Stomach (tissue), 9 donors: ENCODE data around the gene SLAMF7. TPM values are rescaled to one million over a fixed set of nuclear protein-coding genes. Genes with fewer than 3 reads are reported as not detected.

Source experiments
- DNase-seq, 2 donors: peaks; one replicate each; pipeline versions ENCODE4 v3.0.0 to v3.0.0-alpha.2; 2013 to 2019
- H3K27ac ChIP-seq, 5 donors: fragments of 200-600 bp in 4 of 5; sonication (generic) in 4 of 5; one replicate each; pipeline ENCODE4 v1.5.1; 2013 to 2019; ENCODE audit warnings: mild to moderate bottlenecking in 1 of 5, moderate library complexity in 1 of 5
- H3K27me3 ChIP-seq, 3 donors: fragments of 200-600 bp; sonication (generic); one replicate each; pipeline ENCODE4 v1.5.1; 2017 to 2019; ENCODE audit warnings: mixed run types in 1 of 3
- H3K36me3 ChIP-seq, 4 donors: fragments of 200-600 bp; sonication (generic); 1 replicate in 3 of 4; 2 replicates in 1 of 4; pipeline ENCODE4 v1.5.1; 2016 to 2019
- H3K4me1 ChIP-seq, 4 donors: fragments of 200-600 bp; sonication (generic); one replicate each; pipeline ENCODE4 v1.5.1; 2016 to 2019
- H3K4me3 ChIP-seq, 4 donors: fragments of 200-600 bp; sonication (generic) in 3 of 4; one replicate each; pipeline ENCODE4 v1.5.1; 2016 to 2019; ENCODE audit warnings: mild to moderate bottlenecking in 1 of 4
- H3K9me3 ChIP-seq, 4 donors: fragments of 200-600 bp; sonication (generic); one replicate each; pipeline ENCODE4 v1.5.1; 2016 to 2019
- EP300 ChIP-seq: sonication (generic); formaldehyde crosslinking; IDR thresholded peaks from one replicate; pipeline ENCODE4 v1.6.1; 2017; ENCODE audit warnings: antibody characterized with exemption
- POLR2A ChIP-seq, 4 donors: fragments of 450-650 bp; IDR thresholded peaks; one replicate each; pipeline ENCODE4 v1.6.1; 2016; ENCODE audit warnings: antibody characterized with exemption in 4 of 4, control low read depth in 2 of 4, mild to moderate bottlenecking in 1 of 4, moderate library complexity in 1 of 4
- POLR2AphosphoS5 ChIP-seq, 3 donors: sonication (generic); formaldehyde crosslinking; IDR thresholded peaks; one replicate each; pipeline ENCODE4 v1.6.1; 2016; ENCODE audit warnings: antibody characterized with exemption in 3 of 3
- WGBS, 5 donors: extraction: QIAGEN DNeasy Blood & Tissue Kit in 3 of 5; methylation state at CpG; one replicate each; pipeline versions ENCODE4 v1.1.5 to v1.1.7; 2013 to 2018; 5-methylcytosine and 5-hydroxymethylcytosine counted together
- intact Hi-C: fragments of 100-400 bp; cut with DNase I; formaldehyde crosslinking; loops from one replicate; pipeline ENCODE4 v1.15.1; 2023; ENCODE audit warnings: low total_unique reads
- polyA plus RNA-seq, 3 donors: library from polyadenylated mRNA; stranded (reverse); fragments of 200-250 nt; gene quantifications; one replicate each; pipeline ENCODE4 v1.2.3, GENCODE V29; 2013
- total RNA-seq, 5 donors: library from RNA; depleted of rRNA; stranded (reverse); fragments of >200 nt; gene quantifications; one replicate each; pipeline versions ENCODE4 v1.1.0 to v1.2.3, GENCODE V29; 2014 to 2016
- TF ChIP-seq, protein P1 (sequence below), 7 experiments: fragments of 450-650 bp in 4 of 7; fragments of 200-600 bp in 3 of 7; sonication (generic) in 3 of 7; IDR thresholded peaks; one replicate each; pipeline ENCODE4 v1.5.1; 2016 to 2019; ENCODE audit warnings: antibody characterized with exemption in 7 of 7, control low read depth in 2 of 7, mild to moderate bottlenecking in 1 of 7
- donor health status: healthy with polysubstance abuse.
- donor health status: Bipolar disorder and iron deficiency.
- donor health status: healthy.

SLAMF7 gene
- total and polyA plus RNA-seq, 8 donors = 0.45 to 4.2 (median 2.0) TPM; not detected in 1

DNA sequence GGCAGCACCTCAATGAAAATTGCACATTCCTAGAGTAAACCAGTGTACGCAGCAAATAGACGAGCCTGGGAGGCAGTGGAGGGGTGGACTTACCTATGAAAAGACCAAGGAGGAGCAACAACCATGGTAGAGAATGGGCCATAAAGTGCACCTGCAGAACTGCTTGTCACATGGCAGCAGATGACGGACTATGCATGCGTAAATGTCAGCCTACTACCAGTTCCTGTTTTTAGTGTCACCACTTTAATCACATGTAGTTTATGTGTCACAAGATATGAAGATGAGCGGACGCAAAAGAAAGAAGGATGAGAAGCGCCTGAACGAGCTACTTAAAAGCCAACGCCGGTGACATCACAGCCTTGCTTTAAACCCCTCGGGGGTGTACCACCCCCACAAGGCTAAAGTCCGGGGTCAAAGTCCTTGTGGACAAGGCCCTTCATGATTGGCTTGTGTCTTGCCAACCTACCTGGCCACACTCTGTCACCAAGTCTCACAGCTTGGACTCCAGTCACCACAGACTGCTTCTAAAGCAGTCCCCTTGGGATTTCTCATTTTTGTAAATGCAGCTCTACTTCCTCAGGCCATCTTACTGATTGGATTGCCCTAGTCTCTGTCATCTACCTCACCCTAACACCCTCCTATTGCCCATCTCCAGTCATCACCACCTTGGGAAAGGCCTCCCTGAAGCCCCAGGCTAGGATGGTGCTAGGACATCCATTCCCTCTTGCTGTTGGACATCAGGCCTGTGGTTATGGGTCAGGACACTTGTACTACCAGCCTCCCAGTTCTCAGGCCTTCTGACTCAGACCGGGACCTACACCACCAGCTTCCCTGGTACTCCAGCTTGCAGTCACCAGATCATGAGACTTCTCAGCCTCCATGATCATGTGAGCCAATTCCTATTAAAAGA is 50.9 kb downstream of the SLAMF7 start:
- Histone ChIP-seq H3K4me1 (no peaks in the 10 kb centered on the region), H3K27me3 (no peaks in the 10 kb centered on the region), H3K27ac (peak overlapping the region in 1 of 5 donors; percentile 20), H3K36me3 (no peaks in the 10 kb centered on the region), H3K4me3 (no peak overlapping the region), H3K9me3 (no peaks in the 10 kb centered on the region)
- DNase-seq = peak in 1 of 2 donors; percentile 47
- intact Hi-C loops = no loop called here
- TF ChIP-seq EP300 (no peak), POLR2A (IDR thresholded peaks at IDR 0.05) (no peak), POLR2AphosphoS5 (IDR thresholded peaks at IDR 0.05) (no peak)
- TF ChIP-seq, protein P1, sequence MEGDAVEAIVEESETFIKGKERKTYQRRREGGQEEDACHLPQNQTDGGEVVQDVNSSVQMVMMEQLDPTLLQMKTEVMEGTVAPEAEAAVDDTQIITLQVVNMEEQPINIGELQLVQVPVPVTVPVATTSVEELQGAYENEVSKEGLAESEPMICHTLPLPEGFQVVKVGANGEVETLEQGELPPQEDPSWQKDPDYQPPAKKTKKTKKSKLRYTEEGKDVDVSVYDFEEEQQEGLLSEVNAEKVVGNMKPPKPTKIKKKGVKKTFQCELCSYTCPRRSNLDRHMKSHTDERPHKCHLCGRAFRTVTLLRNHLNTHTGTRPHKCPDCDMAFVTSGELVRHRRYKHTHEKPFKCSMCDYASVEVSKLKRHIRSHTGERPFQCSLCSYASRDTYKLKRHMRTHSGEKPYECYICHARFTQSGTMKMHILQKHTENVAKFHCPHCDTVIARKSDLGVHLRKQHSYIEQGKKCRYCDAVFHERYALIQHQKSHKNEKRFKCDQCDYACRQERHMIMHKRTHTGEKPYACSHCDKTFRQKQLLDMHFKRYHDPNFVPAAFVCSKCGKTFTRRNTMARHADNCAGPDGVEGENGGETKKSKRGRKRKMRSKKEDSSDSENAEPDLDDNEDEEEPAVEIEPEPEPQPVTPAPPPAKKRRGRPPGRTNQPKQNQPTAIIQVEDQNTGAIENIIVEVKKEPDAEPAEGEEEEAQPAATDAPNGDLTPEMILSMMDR (IDR thresholded peaks at IDR 0.05) = no peak
- 83 to 88% (median 86%) methylated on average over 13 of the region's 13 CpGs for WGBS, 5 donors

DNA sequence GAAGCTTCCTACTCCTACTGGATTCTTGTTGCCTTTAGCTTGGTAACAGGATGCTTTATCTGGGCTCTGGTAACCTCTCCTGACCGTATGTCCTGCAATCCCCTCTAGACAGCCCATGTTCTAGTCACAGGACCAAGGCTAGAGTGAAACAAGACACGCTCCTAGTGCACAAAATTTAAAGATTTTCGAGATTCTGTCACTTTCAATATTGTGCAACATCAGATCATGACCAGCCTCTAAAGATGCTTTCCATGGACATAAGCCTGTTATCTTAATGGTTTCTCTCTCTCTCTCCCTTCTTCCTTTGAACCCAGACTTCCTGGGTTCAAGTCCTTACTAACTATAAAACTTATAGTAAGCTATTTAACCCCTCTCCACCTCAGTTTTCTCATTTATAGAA is 55.3 kb downstream of the SLAMF7 start:
- Histone ChIP-seq H3K27me3 (no peaks in the 10 kb centered on the region), H3K36me3 (no peaks in the 10 kb centered on the region), H3K9me3 (no peaks in the 10 kb centered on the region), H3K4me3 (no peak overlapping the region), H3K27ac (no peak overlapping the region), H3K4me1 (no peaks in the 10 kb centered on the region)
- 47 to 53% (median 53%) methylated on average over 3 of the region's 3 CpGs for WGBS, 5 donors
- DNase-seq = no peak
- TF ChIP-seq POLR2A (IDR thresholded peaks at IDR 0.05) (no peak), EP300 (no peak), POLR2AphosphoS5 (IDR thresholded peaks at IDR 0.05) (no peak)
- TF ChIP-seq, protein P1 (IDR thresholded peaks at IDR 0.05) = no peak
- intact Hi-C loops = no loop called here

DNA sequence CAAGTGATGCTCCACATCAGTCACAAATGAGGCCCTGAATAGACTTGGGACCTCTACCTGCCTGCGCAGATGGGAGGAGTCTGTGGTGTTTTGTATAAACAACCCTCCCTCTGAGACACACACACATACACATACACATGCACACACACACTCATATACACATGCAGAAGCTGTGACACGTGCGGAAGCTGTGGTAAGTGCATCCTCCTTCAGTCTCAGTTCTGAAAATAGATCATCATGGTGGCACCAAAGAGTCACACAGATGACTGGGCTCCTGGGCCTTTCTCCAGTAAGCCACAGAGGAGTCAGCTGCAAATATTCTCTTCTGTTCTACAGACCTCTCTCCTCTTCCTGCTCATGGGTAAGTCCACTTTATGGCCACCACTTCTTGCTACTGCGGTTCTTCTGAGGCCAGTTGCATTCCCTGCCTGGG is 56.9 kb downstream of the SLAMF7 start, which contains the start of gene LY9:
LY9 (plus strand) TSS at position 224 of the 433 bp plus-strand sequence; CDS start at position 238, 14 bp downstream.
- peak; percentile 45 to 84 for DNase-seq
- peak within 1 kb of the TSS in 2 of 4 donors; percentile 9 to 34 for H3K4me3 ChIP-seq
- TF ChIP-seq POLR2AphosphoS5 (IDR thresholded peaks at IDR 0.05) = peak in 2 of 3 donors; percentile 31 to 59
- TF ChIP-seq, protein P1 (IDR thresholded peaks at IDR 0.05) = no peak
- 80 to 95% (median 88%) methylated on average over 2 to 4 of the region's 4 CpGs for WGBS, 5 donors
- H3K27ac ChIP-seq = peak within 1 kb of the TSS in 3 of 5 donors; percentile 15 to 66 (median 46)
- H3K4me1 ChIP-seq = no peaks in the 10 kb centered on the region
- no peaks in the 10 kb centered on the region for H3K9me3 ChIP-seq
- no peaks in the 10 kb centered on the region for H3K27me3 ChIP-seq
- intact Hi-C loops = no loop called here
- no peaks in the 10 kb centered on the region for H3K36me3 ChIP-seq

DNA sequence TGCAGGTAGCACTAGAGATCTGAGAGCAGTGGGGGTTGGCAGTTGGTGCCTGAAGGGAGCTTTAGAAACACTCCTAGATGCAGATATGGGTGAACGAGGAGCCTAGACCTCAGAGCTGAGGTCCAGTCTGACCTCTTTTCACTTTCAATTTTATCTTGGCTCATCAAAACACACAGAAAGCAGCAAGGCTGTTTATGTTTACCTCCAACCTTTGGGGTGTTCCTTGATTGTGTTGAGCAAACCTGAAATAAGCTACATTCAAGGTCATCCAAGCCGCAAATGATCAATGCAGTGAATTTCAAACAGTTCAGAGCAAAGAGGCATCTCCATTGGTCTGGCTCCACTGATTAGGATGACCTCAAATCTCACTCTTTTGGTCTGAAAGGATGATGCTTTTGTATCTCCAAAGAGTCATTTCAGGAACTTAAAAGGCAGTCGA is 58.2 kb downstream of the SLAMF7 start:
- H3K4me1 ChIP-seq = no peaks in the 10 kb centered on the region
- peak overlapping the region in 2 of 5 donors; percentile 46 to 65 for H3K27ac ChIP-seq
- H3K4me3 ChIP-seq = peak overlapping the region in 2 of 4 donors; percentile 9 to 34
- H3K27me3 ChIP-seq = no peaks in the 10 kb centered on the region
- intact Hi-C loops = no loop called here
- WGBS, 5 donors = 61 to 87% (median 82%) methylated on average over 3 of the region's 3 CpGs
- TF ChIP-seq POLR2A (IDR thresholded peaks at IDR 0.05) = no peak
- TF ChIP-seq, protein P1 (IDR thresholded peaks at IDR 0.05) = no peak
- no peak for TF ChIP-seq EP300
- no peak for TF ChIP-seq POLR2AphosphoS5 (IDR thresholded peaks at IDR 0.05)
- no peak for DNase-seq
- H3K9me3 ChIP-seq = no peaks in the 10 kb centered on the region
- no peaks in the 10 kb centered on the region for H3K36me3 ChIP-seq
